ENCODE measurements around the gene SUCLG2. TPM values are rescaled to one million over a fixed set of nuclear protein-coding genes. Genes with fewer than 3 reads are reported as not detected.

The SUCLG2 gene
- total RNA-seq, 1 experiment from 2014 or later = 49.5 TPM

DNA sequence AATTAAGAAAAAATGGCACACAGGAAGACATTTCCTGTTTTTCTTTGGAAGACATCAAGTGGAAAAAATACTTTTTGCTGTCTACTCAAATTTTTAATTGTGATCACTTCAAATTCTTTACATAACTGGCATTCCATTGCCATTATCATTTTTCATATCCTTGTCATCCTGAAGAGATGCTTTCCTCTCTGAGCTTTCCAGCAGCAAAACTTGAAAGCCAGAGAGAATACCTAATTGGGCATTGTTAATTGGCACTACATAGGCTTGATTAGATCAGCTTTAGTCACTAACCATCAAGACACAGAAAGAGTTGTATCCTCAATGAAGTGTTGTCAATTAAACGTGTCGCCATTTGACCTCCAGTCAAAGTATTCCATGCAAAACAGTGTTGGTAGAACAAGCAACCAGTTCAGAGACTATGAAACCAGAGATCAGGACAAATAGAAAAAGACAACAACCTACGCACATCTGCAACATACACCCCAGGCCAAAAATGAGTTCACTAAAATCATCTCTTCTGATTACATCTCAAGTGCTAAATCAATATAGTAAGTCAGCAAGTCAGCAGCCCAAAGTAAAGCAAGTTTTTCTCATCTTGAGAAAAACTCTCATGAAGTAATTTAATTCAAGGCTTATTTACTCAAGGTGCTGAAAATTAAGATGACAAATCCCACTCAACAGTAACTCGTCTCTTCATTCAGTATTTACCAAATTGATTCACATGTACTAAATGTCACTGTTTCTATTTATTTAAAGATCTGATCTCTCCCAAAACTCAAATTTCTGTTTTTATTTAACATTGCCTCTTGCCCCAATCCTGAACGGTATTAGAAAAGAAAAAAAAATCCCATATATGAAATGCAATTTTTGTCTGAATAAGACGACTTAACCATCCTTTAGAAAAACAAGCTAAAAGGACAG lies 123.0 kb downstream of the SUCLG2 start:
- no peak overlapping the region for H3K27ac Mint-ChIP-seq (ENCODE audit: unreplicated experiment)

DNA sequence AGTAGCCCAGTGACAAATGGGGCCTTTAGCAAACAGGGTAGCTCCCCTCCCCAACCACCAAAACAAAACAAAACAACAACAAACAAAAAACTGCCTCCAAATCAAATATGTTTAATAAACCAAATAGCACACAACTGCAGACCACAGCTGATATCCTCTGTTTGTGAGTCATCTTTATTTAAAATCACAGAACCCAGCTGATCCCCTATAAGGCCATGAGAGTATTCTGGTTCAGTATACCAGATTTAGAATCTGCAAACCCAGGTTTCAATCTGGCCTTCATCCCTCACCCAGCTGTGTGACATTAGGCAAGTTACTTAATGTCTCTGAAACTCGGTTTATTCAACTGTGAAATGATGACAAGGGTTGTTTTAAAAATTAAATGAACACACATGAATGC lies 124.5 kb downstream of the SUCLG2 start:
- BruUV-seq (replicated peaks) = no TSS peak
- Mint-ChIP-seq H3K4me3 (ENCODE audit: low read depth, unreplicated experiment) (no peak overlapping the region), H3K27me3 (ENCODE audit: unreplicated experiment) (no peaks in the 10 kb centered on the region), H3K27ac (ENCODE audit: unreplicated experiment) (no peak overlapping the region), H3K36me3 (ENCODE audit: insufficient read depth, unreplicated experiment) (peaks cover 4% of the 10 kb centered on the region), H3K9me3 (ENCODE audit: low read depth, unreplicated experiment) (no peaks in the 10 kb centered on the region), H3K4me1 (ENCODE audit: low read depth, unreplicated experiment) (no peaks in the 10 kb centered on the region)
- DNase-seq = no peak
- CTCF ChIA-PET = no interaction called here
- intact Hi-C loops (cut with micrococcal nuclease; ENCODE audit: unreplicated experiment) = no loop called here
- TF ChIP-seq, protein P1, sequence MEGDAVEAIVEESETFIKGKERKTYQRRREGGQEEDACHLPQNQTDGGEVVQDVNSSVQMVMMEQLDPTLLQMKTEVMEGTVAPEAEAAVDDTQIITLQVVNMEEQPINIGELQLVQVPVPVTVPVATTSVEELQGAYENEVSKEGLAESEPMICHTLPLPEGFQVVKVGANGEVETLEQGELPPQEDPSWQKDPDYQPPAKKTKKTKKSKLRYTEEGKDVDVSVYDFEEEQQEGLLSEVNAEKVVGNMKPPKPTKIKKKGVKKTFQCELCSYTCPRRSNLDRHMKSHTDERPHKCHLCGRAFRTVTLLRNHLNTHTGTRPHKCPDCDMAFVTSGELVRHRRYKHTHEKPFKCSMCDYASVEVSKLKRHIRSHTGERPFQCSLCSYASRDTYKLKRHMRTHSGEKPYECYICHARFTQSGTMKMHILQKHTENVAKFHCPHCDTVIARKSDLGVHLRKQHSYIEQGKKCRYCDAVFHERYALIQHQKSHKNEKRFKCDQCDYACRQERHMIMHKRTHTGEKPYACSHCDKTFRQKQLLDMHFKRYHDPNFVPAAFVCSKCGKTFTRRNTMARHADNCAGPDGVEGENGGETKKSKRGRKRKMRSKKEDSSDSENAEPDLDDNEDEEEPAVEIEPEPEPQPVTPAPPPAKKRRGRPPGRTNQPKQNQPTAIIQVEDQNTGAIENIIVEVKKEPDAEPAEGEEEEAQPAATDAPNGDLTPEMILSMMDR (IDR thresholded peaks at IDR 0.05; ENCODE audit: unreplicated experiment) = no peak

More for the DNA sequence above, 123.0 kb downstream of the SUCLG2 start:
- no TSS peak for BruUV-seq (replicated peaks)
- H3K9me3 Mint-ChIP-seq (ENCODE audit: low read depth, unreplicated experiment) = no peaks in the 10 kb centered on the region
- intact Hi-C loops (cut with micrococcal nuclease; ENCODE audit: unreplicated experiment) = no loop called here
- no peaks in the 10 kb centered on the region for H3K27me3 Mint-ChIP-seq (ENCODE audit: unreplicated experiment)
- H3K4me1 Mint-ChIP-seq (ENCODE audit: low read depth, unreplicated experiment) = no peaks in the 10 kb centered on the region
- no peak for DNase-seq
- H3K36me3 Mint-ChIP-seq (ENCODE audit: insufficient read depth, unreplicated experiment) = peaks cover 4% of the 10 kb centered on the region
- TF ChIP-seq, protein P1 (IDR thresholded peaks at IDR 0.05; ENCODE audit: unreplicated experiment) = no peak
- no peak overlapping the region for H3K4me3 Mint-ChIP-seq (ENCODE audit: low read depth, unreplicated experiment)
- CTCF ChIA-PET = no interaction called here

DNA sequence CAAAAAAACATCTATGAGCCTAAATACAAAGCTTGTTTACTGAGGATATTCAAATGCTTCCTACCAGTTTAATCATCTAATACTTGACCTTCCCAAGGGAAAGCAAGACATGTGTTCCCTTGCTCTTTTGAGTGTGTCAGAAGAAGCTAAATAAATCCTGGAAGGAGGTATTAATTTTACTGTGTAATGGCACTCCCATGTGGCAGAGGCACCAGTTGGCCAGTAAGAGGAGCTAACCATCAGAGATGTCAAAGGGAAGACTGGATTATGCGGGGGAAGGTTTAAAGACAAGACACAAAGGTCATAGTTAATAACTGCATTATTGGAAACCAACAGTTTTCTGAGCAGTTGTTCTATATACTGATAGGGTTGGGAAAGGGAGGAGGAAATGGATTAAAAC lies 125.1 kb downstream of the SUCLG2 start:
- no TSS peak for BruUV-seq (replicated peaks)
- Mint-ChIP-seq H3K4me3 (ENCODE audit: low read depth, unreplicated experiment) (no peak overlapping the region), H3K27ac (ENCODE audit: unreplicated experiment) (no peak overlapping the region), H3K36me3 (ENCODE audit: insufficient read depth, unreplicated experiment) (peaks cover 4% of the 10 kb centered on the region), H3K9me3 (ENCODE audit: low read depth, unreplicated experiment) (no peaks in the 10 kb centered on the region), H3K4me1 (ENCODE audit: low read depth, unreplicated experiment) (no peaks in the 10 kb centered on the region), H3K27me3 (ENCODE audit: unreplicated experiment) (no peaks in the 10 kb centered on the region)
- DNase-seq = no peak
- TF ChIP-seq, protein P1 (IDR thresholded peaks at IDR 0.05; ENCODE audit: unreplicated experiment) = no peak
- CTCF ChIA-PET = no interaction called here
- intact Hi-C loops (cut with micrococcal nuclease; ENCODE audit: unreplicated experiment) = no loop called here

DNA sequence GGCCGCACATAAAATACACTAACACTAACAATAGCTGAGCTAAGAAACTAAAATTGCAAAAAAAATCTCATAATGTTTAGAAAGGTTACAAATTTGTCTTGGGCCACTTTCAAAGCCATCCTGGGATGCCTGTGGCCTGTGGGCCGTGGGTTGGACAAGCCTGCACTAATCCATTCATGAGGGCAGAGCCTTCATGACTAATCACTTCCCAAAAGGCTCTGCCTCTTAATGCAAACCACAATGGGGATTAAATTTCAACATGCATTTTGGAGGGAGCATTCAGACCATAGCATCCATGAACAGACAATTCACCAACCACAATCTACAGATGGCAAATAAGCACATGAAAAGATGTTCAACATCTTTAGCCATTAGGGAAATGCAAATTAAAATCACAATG lies 128.2 kb downstream of the SUCLG2 start:
- TF ChIP-seq, protein P1 (IDR thresholded peaks at IDR 0.05; ENCODE audit: unreplicated experiment) = no peak
- no peak overlapping the region for H3K27ac Mint-ChIP-seq (ENCODE audit: unreplicated experiment)
- H3K4me1 Mint-ChIP-seq (ENCODE audit: low read depth, unreplicated experiment) = no peaks in the 10 kb centered on the region
- no peak for DNase-seq
- H3K36me3 Mint-ChIP-seq (ENCODE audit: insufficient read depth, unreplicated experiment) = peaks cover 4% of the 10 kb centered on the region
- H3K27me3 Mint-ChIP-seq (ENCODE audit: unreplicated experiment) = no peaks in the 10 kb centered on the region
- no peak overlapping the region for H3K4me3 Mint-ChIP-seq (ENCODE audit: low read depth, unreplicated experiment)
- H3K9me3 Mint-ChIP-seq (ENCODE audit: low read depth, unreplicated experiment) = no peaks in the 10 kb centered on the region
- BruUV-seq (replicated peaks) = no TSS peak
- intact Hi-C loops (cut with micrococcal nuclease; ENCODE audit: unreplicated experiment) = no loop called here
- CTCF ChIA-PET = no interaction called here
